Liver (tissue), 3 donors: Measurements from ENCODE around the gene PDK2.

Experiments used
- TAF1 ChIP-seq: conservative IDR thresholded peaks from 2 replicates; pipeline ENCODE4 v1.6.1; 2016; ENCODE audit warnings: antibody characterized with exemption, mild to moderate bottlenecking
- TF ChIP-seq, protein P1 (sequence below): fragments of 150-350 bp; IDR thresholded peaks from 2 replicates; pipeline ENCODE4 v1.5.1; 2017; ENCODE audit warnings: improper control_type of control experiment, low read depth, low read length; ENCODE audit not compliant: missing input control
- donor health status: healthy.
- donor health status: healthy.

DNA sequence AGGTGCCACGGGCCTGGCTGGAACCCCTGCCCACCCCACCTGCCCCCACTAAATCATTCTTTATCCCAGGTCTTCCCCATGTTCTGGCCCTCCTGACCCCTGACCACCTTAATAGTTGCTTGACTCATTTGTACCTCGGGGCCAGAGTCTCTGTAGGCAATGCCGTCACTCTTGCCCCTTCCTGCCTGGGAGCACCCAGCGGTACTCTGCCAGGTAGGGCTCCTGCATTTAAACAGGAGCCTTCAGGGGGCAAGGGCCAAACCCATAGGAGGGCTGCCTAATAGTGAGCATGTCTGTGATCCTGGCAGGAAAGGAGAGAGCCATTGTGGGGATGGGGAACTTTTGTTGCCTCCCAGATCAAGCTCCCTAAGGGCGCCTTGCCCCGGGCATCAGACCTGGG lies 48.1 kb upstream of the PDK2 start:
- TF ChIP-seq TAF1 = no peak
- TF ChIP-seq, protein P1, sequence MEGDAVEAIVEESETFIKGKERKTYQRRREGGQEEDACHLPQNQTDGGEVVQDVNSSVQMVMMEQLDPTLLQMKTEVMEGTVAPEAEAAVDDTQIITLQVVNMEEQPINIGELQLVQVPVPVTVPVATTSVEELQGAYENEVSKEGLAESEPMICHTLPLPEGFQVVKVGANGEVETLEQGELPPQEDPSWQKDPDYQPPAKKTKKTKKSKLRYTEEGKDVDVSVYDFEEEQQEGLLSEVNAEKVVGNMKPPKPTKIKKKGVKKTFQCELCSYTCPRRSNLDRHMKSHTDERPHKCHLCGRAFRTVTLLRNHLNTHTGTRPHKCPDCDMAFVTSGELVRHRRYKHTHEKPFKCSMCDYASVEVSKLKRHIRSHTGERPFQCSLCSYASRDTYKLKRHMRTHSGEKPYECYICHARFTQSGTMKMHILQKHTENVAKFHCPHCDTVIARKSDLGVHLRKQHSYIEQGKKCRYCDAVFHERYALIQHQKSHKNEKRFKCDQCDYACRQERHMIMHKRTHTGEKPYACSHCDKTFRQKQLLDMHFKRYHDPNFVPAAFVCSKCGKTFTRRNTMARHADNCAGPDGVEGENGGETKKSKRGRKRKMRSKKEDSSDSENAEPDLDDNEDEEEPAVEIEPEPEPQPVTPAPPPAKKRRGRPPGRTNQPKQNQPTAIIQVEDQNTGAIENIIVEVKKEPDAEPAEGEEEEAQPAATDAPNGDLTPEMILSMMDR = no peak
